Panc1 (cell line): ENCODE results near the gene CACNA2D3. TPM values are rescaled to one million over a fixed set of nuclear protein-coding genes. Genes with fewer than 3 reads are reported as not detected.

Experiments used
- ATAC-seq: fragments of 200-7000 bp; cut with Tn5 transposase; 2 replicates; pipeline ENCODE4 v1.9.1; 2020; ENCODE audit warnings: mild to moderate bottlenecking, moderate library complexity
- BruUV-seq: library from RNA; stranded (reverse); fragments of 400-500 nt; replicated peaks from 2 replicates; lab custom pipeline; 2021; lab: Mats Ljungman, UMichigan
- CTCF ChIA-PET: fragments of 300-600 bp; sonication (Branson Sonifier 250); formaldehyde crosslinking; loops from one replicate; lab custom pipeline; 2022; ENCODE audit warnings: antibody characterized with exemption; lab: Charles Lee
- POLR2A ChIA-PET: fragments of 300-600 bp; sonication (Branson Sonifier 250); formaldehyde crosslinking; loops from one replicate; lab custom pipeline; 2022; ENCODE audit warnings: antibody characterized with exemption; lab: Charles Lee
- DNase-seq: peaks from one replicate; pipeline ENCODE4 v3.0.0-alpha.2; 2010; ENCODE audit warnings: low read depth, low spot score
- H3K27ac ChIP-seq: 2 replicates; pipeline ENCODE4 v1.5.1; 2011; ENCODE audit warnings: mild to moderate bottlenecking, low read length, inconsistent platforms
- H3K27me3 ChIP-seq: fragments of 200-500 bp; sonication (Bioruptor generic); 2 replicates; pipeline ENCODE4 v1.6.0; 2014; ENCODE audit warnings: low read length, inconsistent platforms; ENCODE audit not compliant: control insufficient read depth, insufficient read depth
- H3K36me3 ChIP-seq: fragments of 200-500 bp; sonication (Bioruptor generic); 2 replicates; pipeline ENCODE4 v1.5.1; 2014; ENCODE audit warnings: inconsistent platforms, mild to moderate bottlenecking, low read length, moderate library complexity; ENCODE audit not compliant: control insufficient read depth, insufficient read depth
- H3K4me1 ChIP-seq: 2 replicates; pipeline ENCODE4 v1.5.1; 2011; ENCODE audit warnings: inconsistent platforms, mild to moderate bottlenecking, low read length, moderate library complexity; ENCODE audit not compliant: control insufficient read depth, insufficient read depth
- H3K4me3 ChIP-seq, 2 experiments: 2 replicates each; pipeline ENCODE4 v1.5.1; 2011 to 2012; ENCODE audit warnings: low read depth in 2 of 2, low read length in 2 of 2, mild to moderate bottlenecking in 2 of 2, inconsistent platforms in 1 of 2, moderate library complexity in 1 of 2
- H3K9me3 ChIP-seq: fragments of 200-500 bp; sonication (Bioruptor generic); 2 replicates; pipeline ENCODE4 v1.5.1; 2014; ENCODE audit warnings: low read depth, mild to moderate bottlenecking, inconsistent platforms, low read length, moderate library complexity; ENCODE audit not compliant: control insufficient read depth, insufficient read depth
- CTCF ChIP-seq: fragments of 450-650 bp; IDR thresholded peaks from 2 replicates; pipeline ENCODE4 v1.5.1; 2017; ENCODE audit warnings: mild to moderate bottlenecking
- POLR2AphosphoS5 ChIP-seq: IDR thresholded peaks from 2 replicates; pipeline ENCODE4 v1.6.1; 2012; ENCODE audit warnings: mild to moderate bottlenecking, low read depth, low read length, moderate library complexity
- REST ChIP-seq, 2 experiments: IDR thresholded peaks; 2 replicates each; pipeline ENCODE4 v1.6.1; 2011 to 2012; ENCODE audit warnings: low read depth in 2 of 2, control low read depth in 1 of 2, low read length in 1 of 2, mild to moderate bottlenecking in 1 of 2, moderate library complexity in 1 of 2; ENCODE audit not compliant: insufficient read depth in 1 of 2
- SIN3A ChIP-seq: IDR thresholded peaks from 2 replicates; pipeline ENCODE4 v1.6.1; 2012; ENCODE audit warnings: low read depth, mild to moderate bottlenecking, low read length, moderate library complexity, borderline replicate concordance; ENCODE audit not compliant: insufficient read depth
- TCF7L2 ChIP-seq: IDR thresholded peaks from 2 replicates; pipeline ENCODE4 v1.6.1; 2011; ENCODE audit warnings: mild to moderate bottlenecking, low read depth, low read length, inconsistent platforms
- in situ Hi-C: cut with HindIII; loops from 2 replicates; pipeline ENCODE4 v1.10.0; 2016; ENCODE audit warnings: low sequenced_read_pairs, low pct_unique_long_range_greater_than_20kb
- intact Hi-C: fragments of 100-400 bp; cut with micrococcal nuclease; formaldehyde crosslinking; loops from one replicate; pipeline ENCODE4 v1.10.0; 2022; ENCODE audit not compliant: unreplicated experiment
- total RNA-seq: library from RNA; stranded (reverse); gene quantifications from one replicate; pipeline ENCODE4 v1.2.1, GENCODE V29; 2021; ENCODE audit not compliant: unreplicated experiment

Gene CACNA2D3
- total RNA-seq, 1 experiment from 2014 or later, result 0.41 TPM

- no peak overlapping the region for H3K4me3 ChIP-seq
- no peaks in the 10 kb centered on the region for H3K36me3 ChIP-seq
- DNase-seq, result no peak
- no peak overlapping the region for H3K27ac ChIP-seq
- no TSS peak for BruUV-seq
- ChIA-PET CTCF (no interaction called here), POLR2A (no interaction called here)
- in situ Hi-C loops, result no loop called here
- H3K9me3 ChIP-seq, result no peaks in the 10 kb centered on the region
- TF ChIP-seq POLR2AphosphoS5 (no peak), SIN3A (no peak)
- no peak for ATAC-seq
- H3K27me3 ChIP-seq, result no peaks in the 10 kb centered on the region
- intact Hi-C loops, result no loop called here
- H3K4me1 ChIP-seq, result no peaks in the 10 kb centered on the region
Measured at GRCh38 chr3:54535619-54536018, 413.3 kb downstream of the CACNA2D3 start.

- DNase-seq, result no peak
- H3K9me3 ChIP-seq, result no peaks in the 10 kb centered on the region
- intact Hi-C loops, result no loop called here
- H3K27ac ChIP-seq, result no peak overlapping the region
- H3K4me1 ChIP-seq, result no peaks in the 10 kb centered on the region
- ATAC-seq, result no peak
- BruUV-seq, result no TSS peak
- POLR2A ChIA-PET, result no interaction called here
- no peak overlapping the region for H3K4me3 ChIP-seq
- in situ Hi-C loops, result no loop called here
- CTCF ChIA-PET, result no interaction called here
- no peaks in the 10 kb centered on the region for H3K27me3 ChIP-seq
- no peak for TF ChIP-seq CTCF
- TF ChIP-seq REST (IDR thresholded peaks at IDR 0.05; ENCODE audit: insufficient read depth in 1 of 2, low read depth in 2 of 2, low read length in 1 of 2), result no peak
- no peak for TF ChIP-seq SIN3A
- no peak for TF ChIP-seq POLR2AphosphoS5
- no peaks in the 10 kb centered on the region for H3K36me3 ChIP-seq
Measured at GRCh38 chr3:54536450-54536849, 414.1 kb downstream of the CACNA2D3 start.

- ChIA-PET POLR2A (no interaction called here), CTCF (no interaction called here)
- DNase-seq, result no peak
- BruUV-seq, result no TSS peak
- in situ Hi-C loops (no loop called here), intact Hi-C loops (no loop called here)
- Histone ChIP-seq H3K4me3 (no peak overlapping the region), H3K4me1 (no peaks in the 10 kb centered on the region), H3K9me3 (no peaks in the 10 kb centered on the region), H3K27me3 (no peaks in the 10 kb centered on the region), H3K36me3 (no peaks in the 10 kb centered on the region), H3K27ac (no peak overlapping the region)
- TF ChIP-seq SIN3A (no peak), REST (IDR thresholded peaks at IDR 0.05; ENCODE audit: insufficient read depth in 1 of 2, low read depth in 2 of 2, low read length in 1 of 2) (no peak), TCF7L2 (no peak), CTCF (no peak), POLR2AphosphoS5 (no peak)
- no peak for ATAC-seq
Measured at GRCh38 chr3:54537506-54537905, 415.2 kb downstream of the CACNA2D3 start.
